Lower leg skin (tissue), 4 donors: Measurements from ENCODE around the gene SDHC. TPM values are rescaled to one million over a fixed set of nuclear protein-coding genes. Genes with fewer than 3 reads are reported as not detected.

Source experiments
- DNase-seq, 2 donors: peaks; one replicate each; pipeline ENCODE4 v3.0.0-alpha.2; 2019; ENCODE audit warnings: low spot score in 2 of 2
- H3K4me3 ChIP-seq: fragments of 200-600 bp; sonication (generic); 2 replicates; pipeline ENCODE4 v1.5.1; 2017; ENCODE audit warnings: mild to moderate bottlenecking, low read depth; ENCODE audit not compliant: poor library complexity, severe bottlenecking
- CTCF ChIP-seq, 3 donors: fragments of 450-650 bp; IDR thresholded peaks; one replicate each; pipeline ENCODE4 v1.5.1; 2016; ENCODE audit warnings: antibody characterized with exemption in 3 of 3, mild to moderate bottlenecking in 3 of 3, moderate library complexity in 2 of 3
- POLR2A ChIP-seq, 2 donors: fragments of 450-650 bp; IDR thresholded peaks; one replicate each; pipeline ENCODE4 v1.6.1; 2016 to 2017; ENCODE audit warnings: antibody characterized with exemption in 2 of 2, mild to moderate bottlenecking in 1 of 2, moderate library complexity in 1 of 2
- WGBS, 2 donors: methylation state at CpG; one replicate each; pipeline ENCODE4 v1.1.5; 2018; 5-methylcytosine and 5-hydroxymethylcytosine counted together
- intact Hi-C: fragments of 100-400 bp; cut with DNase I; formaldehyde crosslinking; loops from one replicate; pipeline ENCODE4 v1.15.0; 2023; ENCODE audit warnings: low total_unique reads
- total RNA-seq, 4 donors: library from RNA; depleted of rRNA; stranded (reverse); fragments of >200 nt; gene quantifications; one replicate each; pipeline ENCODE4 v1.1.0, GENCODE V29; 2016

The SDHC gene
- total RNA-seq, 4 donors from 2014 or later: 20.6 to 107 (median 52.2) TPM

- no peak overlapping the region for H3K4me3 ChIP-seq
- TF ChIP-seq POLR2A (IDR thresholded peaks at IDR 0.05): no peak
- TF ChIP-seq CTCF (IDR thresholded peaks at IDR 0.05): no peak
- intact Hi-C loops: loop anchor here (5.0 kb wide), 1 partner anchor 63 kb away; the partner anchor contains the start of gene TOMM40L
- DNase-seq: no peak
- 74 to 86% methylated on average over 1 of the region's 1 CpG for WGBS, 2 donors
Measured at GRCh38 chr1:161290779-161291178, 23.4 kb upstream of the SDHC start.

DNA sequence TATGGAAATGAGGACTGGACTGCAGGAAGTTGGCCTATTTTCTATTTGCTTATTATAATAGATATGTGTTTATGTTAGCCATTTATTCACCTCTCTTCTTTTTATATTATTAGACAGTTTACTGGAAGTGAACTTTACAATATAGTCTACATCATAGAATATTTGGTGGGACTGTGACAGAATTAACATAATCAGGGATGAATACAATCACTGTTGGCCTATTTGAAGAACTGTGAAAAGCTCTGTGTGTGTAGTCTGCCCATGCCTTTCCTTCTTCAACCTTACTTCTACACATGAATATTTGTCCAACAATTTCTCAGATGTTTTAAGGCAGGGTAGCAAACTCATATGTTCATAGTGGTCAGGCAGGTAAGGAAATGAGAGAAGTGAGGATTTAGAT lies 16.8 kb upstream of the SDHC start:
- no peak overlapping the region for H3K4me3 ChIP-seq
- no peak for DNase-seq
- intact Hi-C loops: no loop called here
- no peak for TF ChIP-seq POLR2A (IDR thresholded peaks at IDR 0.05)
- TF ChIP-seq CTCF (IDR thresholded peaks at IDR 0.05): no peak

- intact Hi-C loops: no loop called here
- TF ChIP-seq POLR2A (IDR thresholded peaks at IDR 0.05) (no peak), CTCF (IDR thresholded peaks at IDR 0.05) (no peak)
- H3K4me3 ChIP-seq: no peak overlapping the region
- DNase-seq: no peak
- 90% methylated on average over 6 of the region's 6 CpGs for WGBS, 2 donors
Measured at GRCh38 chr1:161298116-161298515, 16.1 kb upstream of the SDHC start.

GRCh38 chr1:161299347-161299746 lies 14.8 kb upstream of the SDHC start:
- DNase-seq: no peak
- intact Hi-C loops: no loop called here
- TF ChIP-seq POLR2A (IDR thresholded peaks at IDR 0.05) (no peak), CTCF (IDR thresholded peaks at IDR 0.05) (no peak)
- WGBS, 2 donors: 71 to 75% methylated on average over 9 of the region's 9 CpGs
- no peak overlapping the region for H3K4me3 ChIP-seq

GRCh38 chr1:161300478-161300877 lies 13.7 kb upstream of the SDHC start:
- intact Hi-C loops: no loop called here
- DNase-seq: no peak
- WGBS, 2 donors: 82 to 86% methylated on average over 4 of the region's 4 CpGs
- no peak for TF ChIP-seq POLR2A (IDR thresholded peaks at IDR 0.05)
- no peak for TF ChIP-seq CTCF (IDR thresholded peaks at IDR 0.05)
- no peak overlapping the region for H3K4me3 ChIP-seq
